ENCODE data around the gene VASP.

- TF ChIP-seq CTCF (IDR thresholded peaks at IDR 0.05) = no peak
- no peak for TF ChIP-seq POLR2A (IDR thresholded peaks at IDR 0.05)
These were observed 7.8 kb upstream of the VASP start for GRCh38 chr19:45499196-45500180.

Data from lower leg skin (tissue), 3 donors.